ENCODE measurements around the gene ZNF365. TPM values are rescaled to one million over a fixed set of nuclear protein-coding genes. Genes with fewer than 3 reads are reported as not detected.
"Not testable (repeated sequence)": the region's sequence is repeated elsewhere in the genome, so short reads cannot be mapped to it uniquely, and the experiment has no call there.

Gene ZNF365
- total and polyA plus RNA-seq, 8 donors, result 0.18 to 0.40 TPM; not detected in 6

- Histone ChIP-seq H3K4me1 (no peaks in the 10 kb centered on the region), H3K27me3 (no peaks in the 10 kb centered on the region), H3K9me3 (peaks cover 0 to 64% (median 39%) of the 10 kb centered on the region in 4 donors), H3K4me3 (no peak overlapping the region), H3K27ac (no peak overlapping the region), H3K36me3 (no peaks in the 10 kb centered on the region)
- TF ChIP-seq, protein P1, sequence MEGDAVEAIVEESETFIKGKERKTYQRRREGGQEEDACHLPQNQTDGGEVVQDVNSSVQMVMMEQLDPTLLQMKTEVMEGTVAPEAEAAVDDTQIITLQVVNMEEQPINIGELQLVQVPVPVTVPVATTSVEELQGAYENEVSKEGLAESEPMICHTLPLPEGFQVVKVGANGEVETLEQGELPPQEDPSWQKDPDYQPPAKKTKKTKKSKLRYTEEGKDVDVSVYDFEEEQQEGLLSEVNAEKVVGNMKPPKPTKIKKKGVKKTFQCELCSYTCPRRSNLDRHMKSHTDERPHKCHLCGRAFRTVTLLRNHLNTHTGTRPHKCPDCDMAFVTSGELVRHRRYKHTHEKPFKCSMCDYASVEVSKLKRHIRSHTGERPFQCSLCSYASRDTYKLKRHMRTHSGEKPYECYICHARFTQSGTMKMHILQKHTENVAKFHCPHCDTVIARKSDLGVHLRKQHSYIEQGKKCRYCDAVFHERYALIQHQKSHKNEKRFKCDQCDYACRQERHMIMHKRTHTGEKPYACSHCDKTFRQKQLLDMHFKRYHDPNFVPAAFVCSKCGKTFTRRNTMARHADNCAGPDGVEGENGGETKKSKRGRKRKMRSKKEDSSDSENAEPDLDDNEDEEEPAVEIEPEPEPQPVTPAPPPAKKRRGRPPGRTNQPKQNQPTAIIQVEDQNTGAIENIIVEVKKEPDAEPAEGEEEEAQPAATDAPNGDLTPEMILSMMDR (IDR thresholded peaks at IDR 0.05), result no peak
- TF ChIP-seq POLR2A (IDR thresholded peaks at IDR 0.05), result no peak
- no peak for TF ChIP-seq EP300 (IDR thresholded peaks at IDR 0.05)
- TF ChIP-seq POLR2AphosphoS5 (IDR thresholded peaks at IDR 0.05), result no peak
- intact Hi-C loops (cut with DNase I; ENCODE audit: low total_unique reads), result no loop called here
- DNase-seq, result no peak
These were observed 26.1 kb upstream of the ZNF365 start for GRCh38 chr10:62348029-62348428.

- Histone ChIP-seq H3K27me3 (no peaks in the 10 kb centered on the region), H3K9me3 (peaks cover 0 to 34% (median 18%) of the 10 kb centered on the region in 4 donors), H3K4me1 (no peaks in the 10 kb centered on the region), H3K27ac (no peak overlapping the region), H3K4me3 (no peak overlapping the region), H3K36me3 (no peaks in the 10 kb centered on the region)
- DNase-seq, result no peak
- intact Hi-C loops (cut with DNase I; ENCODE audit: low total_unique reads), result no loop called here
- no peak for TF ChIP-seq EP300 (IDR thresholded peaks at IDR 0.05)
- TF ChIP-seq POLR2AphosphoS5 (IDR thresholded peaks at IDR 0.05), result no peak
- TF ChIP-seq, protein P1 (IDR thresholded peaks at IDR 0.05), result no peak
- TF ChIP-seq POLR2A (IDR thresholded peaks at IDR 0.05), result no peak
These were observed 21.7 kb upstream of the ZNF365 start for GRCh38 chr10:62352356-62352970.

DNA sequence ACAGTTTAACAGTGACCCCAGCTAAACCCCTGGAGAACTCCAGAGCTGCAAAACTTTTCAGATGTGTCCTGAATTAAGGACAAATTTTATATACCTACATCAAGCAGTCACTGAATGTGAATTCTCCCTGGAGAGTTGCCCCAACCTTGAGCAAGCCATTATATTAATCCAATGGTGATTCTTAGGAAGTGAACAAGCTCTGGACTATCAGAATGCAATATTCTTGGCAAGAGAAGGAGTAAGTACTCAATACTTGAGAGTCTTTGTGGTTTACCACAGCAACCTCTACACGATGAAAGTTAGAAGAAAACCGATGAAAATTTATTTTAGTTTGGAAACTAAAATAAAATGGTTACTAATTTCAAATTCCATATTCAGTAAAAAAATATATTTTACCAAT lies 19.3 kb upstream of the ZNF365 start:
- no peaks in the 10 kb centered on the region for H3K36me3 ChIP-seq
- DNase-seq, result no peak
- no peaks in the 10 kb centered on the region for H3K27me3 ChIP-seq
- TF ChIP-seq, protein P1 (IDR thresholded peaks at IDR 0.05), result no peak
- TF ChIP-seq EP300 (IDR thresholded peaks at IDR 0.05), result no peak
- no peak for TF ChIP-seq POLR2A (IDR thresholded peaks at IDR 0.05)
- TF ChIP-seq POLR2AphosphoS5 (IDR thresholded peaks at IDR 0.05), result no peak
- H3K4me1 ChIP-seq, result no peaks in the 10 kb centered on the region
- 79 to 90% (median 85%) methylated on average over 2 of the region's 2 CpGs for WGBS, 5 donors
- H3K9me3 ChIP-seq, result peaks cover 0 to 19% (median 12%) of the 10 kb centered on the region in 4 donors
- H3K4me3 ChIP-seq, result no peak overlapping the region
- intact Hi-C loops (cut with DNase I; ENCODE audit: low total_unique reads), result no loop called here
- H3K27ac ChIP-seq, result no peak overlapping the region

DNA sequence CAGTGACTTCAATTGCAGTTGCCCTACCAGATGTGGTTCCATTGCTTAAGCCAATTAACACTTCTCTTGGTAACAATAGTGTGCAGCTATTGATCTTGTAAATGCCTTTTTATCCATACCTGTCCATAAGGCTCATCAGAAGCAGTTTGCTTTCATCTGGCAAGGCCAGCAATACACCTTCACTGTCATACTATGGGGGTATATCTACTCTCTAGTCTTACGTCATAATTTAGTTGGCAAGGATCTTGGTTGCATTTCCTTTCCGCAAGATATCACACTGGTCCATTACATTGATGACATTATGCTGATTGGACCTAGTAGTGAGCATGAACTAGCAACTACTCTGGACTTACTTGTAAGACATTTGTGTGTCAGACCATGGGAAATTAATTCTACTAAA lies 17.7 kb upstream of the ZNF365 start:
- no peak for DNase-seq
- intact Hi-C loops (cut with DNase I; ENCODE audit: low total_unique reads), result no loop called here
- H3K27ac ChIP-seq, result no peak overlapping the region
- H3K27me3 ChIP-seq, result no peaks in the 10 kb centered on the region
- H3K4me3 ChIP-seq, result no peak overlapping the region
- H3K9me3 ChIP-seq, result peaks cover 0 to 19% (median 7%) of the 10 kb centered on the region in 4 donors
- no peak for TF ChIP-seq EP300 (IDR thresholded peaks at IDR 0.05)
- TF ChIP-seq POLR2AphosphoS5 (IDR thresholded peaks at IDR 0.05), result no peak
- TF ChIP-seq, protein P1 (IDR thresholded peaks at IDR 0.05), result no peak
- TF ChIP-seq POLR2A (IDR thresholded peaks at IDR 0.05), result no peak
- no peaks in the 10 kb centered on the region for H3K4me1 ChIP-seq
- H3K36me3 ChIP-seq, result no peaks in the 10 kb centered on the region
- 89 to 100% (median 90%) methylated on average over 2 of the region's 2 CpGs for WGBS, 5 donors

- H3K36me3 ChIP-seq; intact Hi-C loops (cut with DNase I; ENCODE audit: low total_unique reads); H3K27ac ChIP-seq; H3K4me1 ChIP-seq; H3K4me3 ChIP-seq; DNase-seq; H3K27me3 ChIP-seq: not testable (repeated sequence)
- WGBS, 5 donors, result 67 to 81% (median 69%) methylated on average over 2 of the region's 2 CpGs
- peaks cover 0 to 14% (median 4%) of the 10 kb centered on the region in 4 donors for H3K9me3 ChIP-seq
These were observed 16.0 kb upstream of the ZNF365 start for GRCh38 chr10:62358151-62358550.

Data from stomach (tissue), 9 donors.